GM19438 (cell line): Measurements from ENCODE around the gene GNAL.
"Not testable (repeated sequence)": the region's sequence is repeated elsewhere in the genome, so short reads cannot be mapped to it uniquely, and the experiment has no call there.

ENCODE experiments used
- ATAC-seq: cut with Tn5 transposase; IDR thresholded peaks from one replicate; pipeline ENCODE4 v1.9.1; 2021; ENCODE audit warnings: low read depth; ENCODE audit not compliant: unreplicated experiment

GNAL gene

DNA sequence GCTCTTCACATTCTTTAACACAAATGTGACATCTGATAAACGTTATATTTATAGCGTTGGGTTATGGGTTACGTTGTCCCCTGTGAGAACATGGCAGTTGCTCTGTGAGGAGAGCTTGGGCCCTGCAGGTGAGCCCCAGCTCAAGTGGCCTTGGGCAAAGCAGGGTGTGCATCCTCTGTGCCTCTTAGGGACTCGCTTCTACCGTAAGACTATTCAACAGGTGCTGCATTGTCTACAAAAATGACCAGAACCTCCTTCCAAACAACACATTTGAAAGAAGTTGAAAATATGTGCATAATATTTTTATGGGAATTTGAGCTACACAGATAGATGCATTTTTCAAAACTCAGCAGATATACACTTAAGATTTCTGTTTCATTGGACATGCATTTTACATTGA lies 145.7 kb downstream of the GNAL start:
- no peak for ATAC-seq

DNA sequence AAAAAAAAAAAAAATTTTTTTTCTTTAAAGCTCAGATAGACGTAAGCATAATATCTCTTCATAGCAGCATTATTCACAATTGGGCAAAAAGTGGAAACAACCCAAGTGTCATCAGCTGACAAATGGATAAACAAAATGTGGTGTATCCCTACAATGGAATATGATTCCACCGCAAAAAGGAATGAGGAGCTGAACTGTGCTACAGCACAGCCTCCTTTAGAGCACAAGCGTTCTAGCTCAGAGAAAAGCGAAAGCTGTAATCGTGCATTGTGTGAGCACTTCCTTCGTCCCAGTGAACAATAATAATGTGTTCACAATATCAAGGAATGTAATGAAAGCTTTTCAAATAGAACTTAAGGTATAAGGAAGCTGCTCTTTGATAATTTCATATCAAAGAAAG lies 150.5 kb downstream of the GNAL start:
- no peak for ATAC-seq

DNA sequence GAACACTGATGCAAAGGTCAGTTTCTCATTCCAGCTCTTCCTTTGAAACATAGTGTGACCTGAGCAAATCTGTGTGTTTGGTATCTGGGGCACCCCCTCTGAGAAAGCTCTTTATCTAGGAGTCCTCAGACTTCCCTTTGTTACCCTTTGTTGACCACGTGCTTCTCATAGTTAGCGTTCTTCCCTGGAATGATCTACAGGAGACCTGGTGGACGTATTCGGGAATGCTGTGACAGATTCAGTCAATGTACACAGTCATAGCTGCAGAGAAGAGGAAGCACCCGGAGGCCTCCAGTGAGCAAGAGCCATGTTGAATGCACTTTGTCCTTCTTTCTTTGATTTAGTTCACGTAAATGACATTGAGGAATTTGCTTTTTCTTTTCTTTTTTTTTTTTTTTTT lies 151.4 kb downstream of the GNAL start:
- no peak for ATAC-seq

DNA sequence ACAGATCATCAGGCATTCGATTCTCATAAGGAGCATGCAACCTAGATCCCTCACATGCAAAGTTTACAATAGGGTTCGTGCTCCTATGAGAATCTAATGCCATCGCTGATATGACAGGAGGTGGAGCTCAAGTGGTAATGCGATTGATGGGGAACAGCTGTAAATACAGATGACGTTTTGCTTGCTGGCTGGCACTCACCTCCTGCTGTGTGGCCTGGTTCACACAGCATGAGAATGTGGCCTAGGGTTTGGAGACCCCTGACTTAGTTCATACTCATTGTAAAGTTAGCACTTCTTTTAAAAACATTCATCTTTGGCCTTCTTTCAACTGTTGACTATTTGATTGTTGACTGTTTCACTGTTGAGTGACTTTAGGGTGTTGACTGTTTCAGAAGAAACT lies 153.5 kb downstream of the GNAL start:
- ATAC-seq: no peak

DNA sequence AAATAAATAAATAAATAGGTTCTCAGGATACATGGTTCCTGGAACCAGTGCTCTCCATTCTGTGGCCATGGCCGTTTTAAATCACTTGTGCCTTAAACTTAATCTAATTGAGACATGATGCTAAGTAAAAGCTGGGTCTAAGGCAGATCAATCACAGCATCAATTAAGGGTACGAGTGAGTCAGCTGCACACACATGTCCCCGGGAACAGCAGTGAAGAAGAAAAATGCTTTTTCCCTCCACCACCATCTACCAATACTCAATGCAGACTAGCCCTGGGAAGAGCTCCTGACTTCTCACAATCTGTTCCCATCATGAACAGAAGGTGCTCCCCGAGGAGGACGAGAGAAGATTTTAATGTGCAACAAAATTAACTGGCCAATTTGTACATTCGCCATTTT lies 155.4 kb downstream of the GNAL start:
- ATAC-seq: no peak

DNA sequence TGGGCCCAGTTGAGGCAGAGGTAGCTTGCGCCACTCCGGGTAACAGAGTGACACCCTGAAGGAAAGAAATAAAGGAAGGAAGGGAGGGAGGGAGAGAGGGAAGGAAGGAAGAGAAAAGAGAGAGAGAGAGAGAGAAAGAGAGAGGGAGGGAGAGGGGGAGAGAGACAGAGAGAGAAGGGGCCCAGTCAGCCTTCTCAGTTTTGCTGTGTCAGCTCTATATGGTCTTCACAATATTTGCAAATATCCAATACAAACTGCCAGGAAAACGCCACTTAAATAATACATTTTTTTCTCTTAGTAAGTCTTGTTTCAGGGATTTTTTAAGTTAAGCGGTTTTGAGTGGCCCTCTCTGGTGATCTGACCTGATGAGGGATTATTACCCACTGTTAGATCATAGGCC lies 156.6 kb downstream of the GNAL start:
- ATAC-seq: no peak

DNA sequence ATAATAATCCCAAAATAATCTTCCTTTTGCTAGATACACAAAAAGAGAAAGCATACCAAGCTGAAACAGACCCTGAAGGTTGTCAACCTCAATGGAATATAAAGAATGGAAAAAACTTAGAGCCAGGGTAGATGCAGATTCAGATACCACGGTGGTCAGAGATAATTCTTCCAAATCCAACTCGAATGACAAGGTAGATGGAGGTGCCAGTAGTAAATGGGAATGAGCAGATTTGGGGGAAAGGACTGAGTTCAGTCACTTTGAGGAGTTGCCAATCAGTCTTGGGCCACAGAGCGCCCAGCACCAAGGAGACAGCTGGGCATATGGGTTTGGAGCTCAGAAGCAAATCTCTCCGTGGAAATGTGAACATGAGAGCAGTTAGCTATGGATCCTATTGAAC lies 158.7 kb downstream of the GNAL start:
- ATAC-seq: no peak

DNA sequence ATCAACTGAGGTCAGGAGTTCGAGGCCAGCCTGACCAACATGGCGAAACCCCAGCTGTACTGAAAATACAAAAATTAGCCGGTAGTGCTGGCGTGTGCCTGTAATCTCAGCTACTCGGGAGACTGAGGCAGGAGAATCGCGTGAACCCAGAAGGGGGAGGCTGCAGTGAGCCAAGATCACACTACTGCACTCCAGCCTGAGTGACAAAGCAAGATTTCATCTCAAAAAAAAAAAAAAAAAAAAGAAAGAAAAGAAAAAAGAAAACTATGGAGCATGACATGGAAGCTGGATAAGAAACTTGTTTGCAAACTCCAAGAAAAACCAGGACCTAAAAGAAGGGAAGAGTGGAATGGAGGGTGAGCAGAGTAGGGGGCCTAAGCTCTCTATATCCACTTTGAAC lies 160.2 kb downstream of the GNAL start:
- ATAC-seq: no peak

DNA sequence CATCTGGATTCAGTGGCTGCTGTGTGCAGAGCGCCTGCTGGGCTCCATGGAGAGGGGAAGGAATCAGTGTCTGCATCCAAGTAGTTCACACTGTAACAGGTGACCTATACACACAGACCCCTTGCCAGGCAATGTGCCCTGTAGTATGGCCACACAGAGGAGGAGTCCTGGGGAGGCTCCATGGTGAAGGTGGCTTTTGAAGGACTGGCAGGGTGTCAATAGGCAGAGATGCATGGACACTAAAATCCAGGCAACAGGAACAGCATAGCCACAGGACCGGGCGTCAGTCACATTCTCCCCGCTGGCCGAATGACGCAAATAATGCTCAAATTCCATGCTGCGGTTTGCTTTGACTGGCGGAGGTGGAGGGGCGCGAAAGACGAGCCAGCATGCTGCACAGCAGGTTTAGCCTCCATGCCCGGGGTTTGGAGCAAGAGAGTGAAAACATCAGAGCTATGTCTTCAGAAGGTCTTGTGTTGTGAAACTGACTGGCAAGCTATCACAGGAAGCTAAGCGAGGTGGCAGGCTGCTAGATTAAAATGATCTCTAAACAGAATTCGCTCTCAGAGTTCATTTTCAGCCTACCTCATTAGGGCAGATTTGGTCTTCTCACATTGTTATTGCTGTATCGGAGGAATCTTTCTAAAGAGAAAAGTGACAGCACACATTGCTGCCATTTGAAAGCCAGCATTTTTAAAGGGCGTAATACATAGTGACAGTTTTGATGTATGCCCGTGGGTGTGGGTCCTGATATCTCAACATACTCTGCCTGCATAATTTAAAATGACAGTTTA lies 161.0 kb downstream of the GNAL start:
- ATAC-seq: no peak

DNA sequence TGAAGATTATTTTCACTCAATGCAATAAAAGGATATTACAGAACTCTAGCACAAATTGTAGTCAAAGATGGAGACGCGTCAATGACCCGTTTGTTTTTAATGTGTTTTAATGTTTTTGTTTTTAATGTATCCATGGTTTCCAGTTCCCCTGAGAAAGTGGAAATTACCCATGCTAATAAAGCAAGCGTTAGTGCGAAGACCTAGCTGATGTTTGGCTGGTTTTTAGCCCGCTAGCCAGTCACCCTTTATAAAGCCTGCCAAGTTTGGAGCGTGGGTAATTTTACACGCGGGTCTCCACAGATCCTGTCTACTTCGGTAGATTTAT lies 161.7 kb downstream of the GNAL start:
- peak; percentile 24 for ATAC-seq

DNA sequence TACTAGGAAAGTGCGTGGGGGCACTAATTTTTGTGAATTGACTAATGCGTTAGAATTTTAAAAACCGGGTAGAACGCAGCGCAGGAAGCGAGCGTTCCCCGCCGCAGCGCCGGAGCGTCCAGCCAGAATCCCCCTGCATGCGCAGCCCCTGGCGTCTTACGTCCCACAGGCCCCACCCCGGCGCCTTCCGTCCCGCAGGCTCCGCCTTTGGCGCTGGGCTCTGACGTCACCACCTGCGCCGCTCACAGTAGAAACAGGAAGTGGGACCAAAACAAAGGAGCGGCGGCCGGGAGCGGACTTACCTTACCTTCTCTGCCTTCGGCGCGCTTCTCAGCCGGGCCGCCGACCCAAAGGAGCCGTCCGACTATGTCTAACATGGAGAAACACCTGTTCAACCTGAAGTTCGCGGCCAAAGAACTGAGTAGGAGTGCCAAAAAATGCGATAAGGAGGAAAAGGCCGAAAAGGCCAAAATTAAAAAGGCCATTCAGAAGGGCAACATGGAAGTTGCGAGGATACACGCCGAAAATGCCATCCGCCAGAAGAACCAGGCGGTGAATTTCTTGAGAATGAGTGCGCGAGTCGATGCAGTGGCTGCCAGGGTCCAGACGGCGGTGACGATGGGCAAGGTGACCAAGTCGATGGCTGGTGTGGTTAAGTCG lies 162.2 kb downstream of the GNAL start, which contains the start of gene CHMP1B:
TSS of gene CHMP1B (plus strand) at position 268 of the 660 bp plus-strand sequence. CDS start at position 367, 99 bp downstream.
- peak; percentile 95 for ATAC-seq

DNA sequence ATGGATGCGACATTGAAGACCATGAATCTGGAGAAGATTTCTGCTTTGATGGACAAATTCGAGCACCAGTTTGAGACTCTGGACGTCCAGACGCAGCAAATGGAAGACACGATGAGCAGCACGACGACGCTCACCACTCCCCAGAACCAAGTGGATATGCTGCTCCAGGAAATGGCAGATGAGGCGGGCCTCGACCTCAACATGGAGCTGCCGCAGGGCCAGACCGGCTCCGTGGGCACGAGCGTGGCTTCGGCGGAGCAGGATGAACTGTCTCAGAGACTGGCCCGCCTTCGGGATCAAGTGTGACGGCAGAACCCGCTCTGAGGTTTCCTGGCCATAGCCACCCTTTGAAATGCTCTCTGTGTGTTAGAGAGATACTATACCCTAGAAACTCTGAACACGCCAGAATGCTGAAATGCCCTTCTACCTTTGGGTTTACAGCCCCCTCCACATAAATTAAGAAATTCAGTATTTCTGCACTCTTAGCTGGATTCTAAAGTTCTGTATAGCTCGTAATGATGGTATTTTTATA lies 162.8 kb downstream of the GNAL start:
- ATAC-seq: peak; percentile 33

DNA sequence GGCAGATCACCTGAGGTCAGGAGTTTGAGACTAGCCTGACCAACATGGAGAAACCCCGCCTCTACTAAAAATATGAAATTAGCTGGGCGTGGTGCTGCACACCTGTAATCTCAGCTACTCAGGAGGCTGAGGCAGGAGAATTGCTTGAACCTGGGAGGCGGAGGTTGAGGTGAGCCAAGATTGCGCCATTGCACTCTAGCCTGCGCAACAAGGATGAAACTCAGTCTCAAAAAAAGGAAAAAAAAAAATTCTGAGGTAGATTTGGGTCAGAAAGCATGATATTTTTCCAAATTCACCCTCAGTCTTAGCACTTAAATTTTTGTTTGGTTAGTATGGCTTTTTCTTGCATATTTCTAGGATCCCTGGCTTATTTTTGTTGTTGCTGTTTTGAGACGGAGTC lies 165.5 kb downstream of the GNAL start:
- not testable (repeated sequence) for ATAC-seq

DNA sequence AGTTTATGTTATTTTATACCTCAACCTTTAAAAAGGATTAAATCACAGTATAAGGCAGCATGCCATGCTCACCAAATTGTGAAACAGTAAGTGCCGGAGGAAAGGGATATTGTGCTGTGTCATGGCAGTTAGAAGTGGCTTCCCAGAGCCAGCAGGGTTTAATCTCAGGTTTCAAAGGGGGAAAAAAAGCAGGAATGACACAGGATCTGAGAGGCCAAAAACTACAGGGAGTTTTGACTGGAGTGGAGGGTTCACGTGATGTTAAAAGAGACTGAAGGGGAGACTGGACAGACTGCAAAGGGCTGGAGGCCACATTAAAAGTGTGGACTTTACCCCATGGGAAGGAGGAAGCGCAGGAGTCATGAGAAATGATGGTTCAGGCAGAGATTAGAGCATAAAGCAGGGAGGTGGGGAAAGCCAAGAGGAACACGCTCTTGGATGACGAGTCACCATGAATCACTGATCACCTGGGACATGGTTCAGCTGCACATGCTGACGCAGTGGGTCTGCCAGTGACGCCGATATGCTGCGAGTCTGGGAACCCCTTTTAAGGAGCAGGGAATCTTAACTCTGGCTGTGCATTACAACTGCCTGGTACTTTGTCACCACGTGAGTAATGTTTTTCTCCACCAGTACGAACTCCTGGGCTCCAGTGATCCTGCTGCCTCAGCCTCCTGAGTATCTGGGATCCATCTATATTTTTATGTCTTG lies 168.3 kb downstream of the GNAL start:
- ATAC-seq: no peak

DNA sequence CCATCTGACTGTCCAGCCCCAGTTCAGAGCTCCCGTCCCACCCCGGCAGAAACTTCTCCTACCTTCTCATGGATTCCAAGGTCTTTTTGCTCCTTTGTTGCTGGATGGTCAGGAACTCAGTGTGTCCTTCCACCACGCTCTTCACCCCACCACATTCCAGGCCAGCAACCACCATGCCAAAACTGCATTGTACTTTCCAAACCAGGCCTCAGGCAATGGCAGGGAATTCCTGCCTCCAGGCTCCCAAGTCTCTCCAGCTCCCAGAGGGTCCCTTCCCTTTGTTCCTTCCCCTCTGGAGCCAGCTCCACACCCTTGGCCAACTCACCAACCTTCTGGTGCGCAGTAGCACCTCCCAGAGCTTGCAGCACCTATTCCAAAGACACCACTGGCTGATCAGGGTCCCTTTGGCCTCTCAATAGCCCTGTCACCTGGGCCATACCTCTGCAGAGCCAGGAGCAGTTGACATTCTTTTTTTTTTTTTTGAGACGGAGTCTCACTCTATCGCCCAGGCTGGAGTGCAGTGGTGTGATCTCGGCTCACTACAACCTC lies 170.3 kb downstream of the GNAL start:
- ATAC-seq: no peak

DNA sequence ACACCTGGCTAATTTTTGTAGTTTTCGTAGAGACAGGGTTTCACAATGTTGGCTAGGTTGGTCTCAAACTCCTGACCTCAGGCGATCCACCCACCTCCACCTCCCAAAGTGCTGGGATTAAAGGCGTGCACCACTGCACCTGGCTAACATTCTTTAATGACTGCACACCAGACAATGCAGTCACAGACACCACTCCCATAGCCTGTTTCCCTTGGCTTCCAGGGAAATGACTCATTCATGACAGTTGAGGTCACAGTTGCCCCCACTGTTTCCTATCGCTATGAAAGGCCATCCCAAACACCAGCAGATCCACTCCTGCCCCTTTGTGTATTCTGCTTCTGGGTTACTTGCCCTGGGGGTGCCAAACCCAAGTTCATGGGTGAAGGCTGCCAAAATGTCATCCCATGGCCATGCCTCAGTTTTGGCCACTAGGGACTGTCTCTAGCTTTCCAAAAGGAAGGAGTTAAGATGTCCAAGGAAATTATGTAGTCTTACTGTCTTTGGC lies 170.9 kb downstream of the GNAL start:
- no peak for ATAC-seq

DNA sequence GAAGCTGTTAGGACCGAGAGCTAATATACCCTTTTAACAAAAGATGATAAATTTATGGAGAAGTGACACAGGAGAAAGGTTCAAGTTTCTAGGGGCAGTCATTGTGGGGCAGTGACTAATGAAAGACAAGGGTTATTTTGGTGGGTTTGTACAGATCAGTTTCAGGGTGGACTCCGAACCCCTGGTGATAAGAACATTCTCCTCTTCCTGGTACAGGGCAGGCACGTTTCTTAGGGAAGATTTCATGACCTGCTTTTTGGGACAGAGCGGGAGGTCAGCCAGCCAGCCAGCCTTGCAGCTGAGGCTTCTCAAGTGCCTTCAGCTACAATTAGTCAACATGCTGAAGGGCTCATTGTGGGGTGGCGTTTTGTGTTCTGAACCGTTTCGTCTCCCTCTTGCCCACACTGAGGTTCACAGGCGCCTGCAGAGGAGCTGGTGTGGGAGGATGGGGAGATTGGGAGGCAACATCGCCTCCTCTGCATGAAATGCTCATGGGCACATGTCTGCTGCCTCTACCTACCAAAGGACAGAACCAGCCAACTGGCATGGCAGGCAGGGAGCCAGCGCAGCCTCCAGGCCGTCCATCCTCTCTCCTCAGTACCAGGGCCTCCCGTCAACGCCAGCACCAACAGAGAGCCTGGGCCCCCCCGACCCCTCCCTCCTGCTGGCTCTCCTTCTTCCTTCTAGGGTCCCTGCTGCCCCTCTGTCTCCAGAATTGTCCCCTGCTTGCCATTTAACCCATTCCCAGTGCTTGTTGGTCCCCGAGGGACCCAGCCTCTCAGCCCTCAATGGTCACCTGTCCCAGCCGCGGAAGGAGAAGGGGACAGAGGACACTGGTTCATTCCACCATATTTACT lies 171.8 kb downstream of the GNAL start:
- ATAC-seq: no peak

DNA sequence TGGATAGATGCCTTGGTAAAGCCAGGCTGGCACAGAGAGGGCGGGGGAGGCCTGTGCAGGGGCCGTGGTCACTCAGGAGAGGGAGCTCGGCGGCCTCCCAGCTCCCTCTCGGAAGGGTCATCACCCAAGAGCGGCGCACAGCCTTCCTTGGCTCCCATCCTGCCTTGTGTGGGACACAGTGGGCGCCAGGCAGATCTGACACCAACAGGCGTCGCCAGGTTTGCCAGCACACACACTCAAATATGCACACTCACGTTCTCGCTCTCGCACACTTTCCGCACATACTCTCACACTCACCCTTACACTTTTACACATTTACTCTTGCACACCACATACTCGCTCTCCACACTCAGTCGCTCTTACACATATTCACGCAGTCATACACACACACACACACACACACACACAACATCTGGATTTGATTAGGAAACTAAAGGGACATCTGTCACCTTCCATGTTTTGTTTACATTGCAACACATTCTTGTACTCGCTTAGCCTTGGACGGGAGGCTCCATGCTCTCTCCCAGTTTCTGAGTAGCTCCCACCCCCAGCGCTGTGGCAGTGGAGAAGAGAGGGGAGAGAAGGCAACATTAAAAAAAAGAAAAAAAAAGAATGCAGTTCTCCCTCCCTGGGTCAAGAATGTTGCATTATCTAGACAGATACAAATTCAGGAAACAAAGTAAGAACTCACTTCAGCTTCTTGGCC lies 172.7 kb downstream of the GNAL start:
- ATAC-seq: no peak

DNA sequence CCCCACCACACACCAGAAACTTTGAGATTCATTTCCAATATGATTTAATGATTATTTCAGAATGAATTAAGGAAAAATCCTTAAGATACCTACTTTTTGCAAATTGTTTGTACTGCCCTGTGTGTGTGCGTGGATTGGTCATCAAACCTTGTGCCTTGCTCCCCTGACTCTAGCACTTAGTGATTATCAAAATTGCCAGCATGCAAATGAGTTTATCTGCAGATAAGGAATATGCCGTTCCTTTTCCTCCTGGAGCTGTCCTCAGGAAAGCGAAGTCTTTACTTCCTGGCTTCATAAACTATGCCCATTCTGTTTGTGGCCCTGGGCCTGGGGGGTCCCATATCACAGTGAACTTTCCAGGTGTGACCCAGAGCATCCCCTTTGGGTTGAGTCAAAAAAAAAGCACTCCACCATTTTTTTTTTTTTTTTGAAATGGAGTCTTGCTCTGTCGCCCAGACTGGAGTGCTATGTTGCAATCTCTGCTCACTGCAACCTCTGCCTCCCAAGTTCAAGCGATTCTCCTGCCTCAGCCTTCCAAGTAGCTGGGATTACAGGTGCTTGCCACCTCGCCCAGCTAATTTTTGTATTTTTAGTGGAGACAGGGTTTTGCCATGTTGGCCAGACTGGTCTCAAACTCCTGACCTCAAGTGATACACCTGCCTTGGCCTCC lies 173.5 kb downstream of the GNAL start:
- ATAC-seq: no peak
